OCI-LY3 (cell line): ENCODE measurements around the gene PLEKHB2.

ENCODE experiments used
- EZH2phosphoT487 ChIP-seq: fragments of 200-600 bp; shearing (Covaris generic); IDR thresholded peaks from 2 replicates; pipeline ENCODE4 v1.6.1; 2018; ENCODE audit warnings: antibody characterized with exemption, mixed run types, low read depth
- TF ChIP-seq, protein P1 (sequence below): fragments of 200-600, 300-600 bp; sonication (generic); IDR thresholded peaks from 2 replicates; pipeline ENCODE4 v1.5.1; 2014; ENCODE audit warnings: antibody characterized with exemption, low read length, low read depth

DNA sequence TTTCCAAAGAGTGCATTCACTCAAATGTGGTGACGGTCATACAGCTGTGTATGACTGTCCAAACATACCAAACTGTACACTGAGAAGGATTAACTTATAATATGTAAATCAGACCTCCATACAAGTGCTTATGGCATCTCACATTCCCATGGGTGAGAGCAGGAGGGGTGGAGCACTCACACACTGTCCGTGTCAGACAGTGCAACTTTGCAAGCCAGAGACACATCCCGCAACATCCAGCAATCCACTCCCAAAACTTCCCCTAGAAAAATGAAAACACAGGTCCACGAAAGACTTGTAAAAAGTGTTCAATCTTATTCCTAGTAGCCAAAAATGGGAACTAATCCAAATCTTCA, 48.2 kb upstream of the PLEKHB2 start:
- TF ChIP-seq, protein P1, sequence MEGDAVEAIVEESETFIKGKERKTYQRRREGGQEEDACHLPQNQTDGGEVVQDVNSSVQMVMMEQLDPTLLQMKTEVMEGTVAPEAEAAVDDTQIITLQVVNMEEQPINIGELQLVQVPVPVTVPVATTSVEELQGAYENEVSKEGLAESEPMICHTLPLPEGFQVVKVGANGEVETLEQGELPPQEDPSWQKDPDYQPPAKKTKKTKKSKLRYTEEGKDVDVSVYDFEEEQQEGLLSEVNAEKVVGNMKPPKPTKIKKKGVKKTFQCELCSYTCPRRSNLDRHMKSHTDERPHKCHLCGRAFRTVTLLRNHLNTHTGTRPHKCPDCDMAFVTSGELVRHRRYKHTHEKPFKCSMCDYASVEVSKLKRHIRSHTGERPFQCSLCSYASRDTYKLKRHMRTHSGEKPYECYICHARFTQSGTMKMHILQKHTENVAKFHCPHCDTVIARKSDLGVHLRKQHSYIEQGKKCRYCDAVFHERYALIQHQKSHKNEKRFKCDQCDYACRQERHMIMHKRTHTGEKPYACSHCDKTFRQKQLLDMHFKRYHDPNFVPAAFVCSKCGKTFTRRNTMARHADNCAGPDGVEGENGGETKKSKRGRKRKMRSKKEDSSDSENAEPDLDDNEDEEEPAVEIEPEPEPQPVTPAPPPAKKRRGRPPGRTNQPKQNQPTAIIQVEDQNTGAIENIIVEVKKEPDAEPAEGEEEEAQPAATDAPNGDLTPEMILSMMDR, result no peak
- TF ChIP-seq EZH2phosphoT487, result no peak
